HG02840 (cell line): ENCODE measurements around the gene PLGLB2.
"Not testable (repeated sequence)": the region's sequence is repeated elsewhere in the genome, so short reads cannot be mapped to it uniquely, and the experiment has no call there.

ENCODE experiments used
- ATAC-seq: cut with Tn5 transposase; IDR thresholded peaks from one replicate; pipeline ENCODE4 v1.9.1; 2021; ENCODE audit warnings: mild to moderate bottlenecking, moderate library complexity, moderate number of reproducible peaks; ENCODE audit not compliant: unreplicated experiment, low FRiP score

PLGLB2 gene

GRCh38 chr2:87747791-87748190 lies at the start of gene PLGLB2:
Gene PLGLB2, plus strand, starts transcription at chr2:87748087. Its CDS starts 67 bp downstream, at chr2:87748154.
- ATAC-seq = not testable (repeated sequence)

- not testable (repeated sequence) for ATAC-seq
Observed at GRCh38 chr2:87704572-87705323, 43.1 kb upstream of the PLGLB2 start.

GRCh38 chr2:87708368-87708767 lies 39.5 kb upstream of the PLGLB2 start:
- not testable (repeated sequence) for ATAC-seq

- ATAC-seq = not testable (repeated sequence)
Observed at GRCh38 chr2:87727940-87728599, 19.8 kb upstream of the PLGLB2 start.

GRCh38 chr2:87740928-87741327 lies 7.0 kb upstream of the PLGLB2 start:
- ATAC-seq = not testable (repeated sequence)

- ATAC-seq = not testable (repeated sequence)
Observed at GRCh38 chr2:87742393-87743108, 5.3 kb upstream of the PLGLB2 start.

GRCh38 chr2:87743638-87744037 lies 4.2 kb upstream of the PLGLB2 start:
- not testable (repeated sequence) for ATAC-seq

GRCh38 chr2:87745353-87745951 lies 2.4 kb upstream of the PLGLB2 start:
- ATAC-seq = not testable (repeated sequence)

- not testable (repeated sequence) for ATAC-seq
Observed at GRCh38 chr2:87748524-87748923, 637 bp downstream of the PLGLB2 start.

- ATAC-seq = not testable (repeated sequence)
Observed at GRCh38 chr2:87750560-87750959, 2.7 kb downstream of the PLGLB2 start.

- not testable (repeated sequence) for ATAC-seq
Observed at GRCh38 chr2:87754759-87755158, 6.9 kb downstream of the PLGLB2 start.
